ENCODE results near the gene PDZK1. TPM values are rescaled to one million over a fixed set of nuclear protein-coding genes. Genes with fewer than 3 reads are reported as not detected.
A peak's percentile ranks its signal among the peaks of the same experiment; 100 is the strongest.
"Not testable (repeated sequence)": the region's sequence is repeated elsewhere in the genome, so short reads cannot be mapped to it uniquely, and the experiment has no call there.

Gene PDZK1
- total RNA-seq (2014; rRNA removed; shearing (Covaris generic)) = 0.64 and 1.4 TPM in 2 replicates

- peak; percentile 93 for DNase-seq (ENCODE audit: low spot score)
- in situ Hi-C loops (cut with HindIII; ENCODE audit: low sequenced_read_pairs) = no loop called here
Measured at GRCh38 chr1:145707183-145707867, at the start of gene PDZK1. Gene PDZK1 (minus strand): TSS chr1:145707368. CDS start chr1:145688021, 19,347 bp downstream.

- in situ Hi-C loops (cut with HindIII; ENCODE audit: low sequenced_read_pairs) = no loop called here
- DNase-seq (ENCODE audit: low spot score) = peak; percentile 53
Measured at GRCh38 chr1:145751491-145752037, 44.4 kb upstream of the PDZK1 start.

- in situ Hi-C loops (cut with HindIII; ENCODE audit: low sequenced_read_pairs) = no loop called here
- DNase-seq (ENCODE audit: low spot score) = no peak
Measured at GRCh38 chr1:145750426-145750825, 43.3 kb upstream of the PDZK1 start.

GRCh38 chr1:145747398-145748247, 40.5 kb upstream of the PDZK1 start:
- no peak for DNase-seq (ENCODE audit: low spot score)
- in situ Hi-C loops (cut with HindIII; ENCODE audit: low sequenced_read_pairs) = no loop called here

- in situ Hi-C loops (cut with HindIII; ENCODE audit: low sequenced_read_pairs) = no loop called here
- DNase-seq (ENCODE audit: low spot score) = no peak
Measured at GRCh38 chr1:145740269-145740668, 33.1 kb upstream of the PDZK1 start.

GRCh38 chr1:145736191-145736590, 29.0 kb upstream of the PDZK1 start:
- DNase-seq (ENCODE audit: low spot score) = no peak
- in situ Hi-C loops (cut with HindIII; ENCODE audit: low sequenced_read_pairs) = no loop called here

- in situ Hi-C loops (cut with HindIII; ENCODE audit: low sequenced_read_pairs) = no loop called here
- no peak for DNase-seq (ENCODE audit: low spot score)
Measured at GRCh38 chr1:145730900-145731299, 23.7 kb upstream of the PDZK1 start.

GRCh38 chr1:145730467-145730866, 23.3 kb upstream of the PDZK1 start:
- DNase-seq (ENCODE audit: low spot score) = no peak
- in situ Hi-C loops (cut with HindIII; ENCODE audit: low sequenced_read_pairs) = no loop called here

GRCh38 chr1:145729666-145730436, 22.7 kb upstream of the PDZK1 start:
- in situ Hi-C loops (cut with HindIII; ENCODE audit: low sequenced_read_pairs) = no loop called here
- no peak for DNase-seq (ENCODE audit: low spot score)

GRCh38 chr1:145729196-145729595, 22.0 kb upstream of the PDZK1 start:
- DNase-seq (ENCODE audit: low spot score) = no peak
- in situ Hi-C loops (cut with HindIII; ENCODE audit: low sequenced_read_pairs) = no loop called here

GRCh38 chr1:145726193-145726592, 19.0 kb upstream of the PDZK1 start:
- DNase-seq (ENCODE audit: low spot score); in situ Hi-C loops (cut with HindIII; ENCODE audit: low sequenced_read_pairs): not testable (repeated sequence)

GRCh38 chr1:145720878-145721671, 13.9 kb upstream of the PDZK1 start:
- DNase-seq (ENCODE audit: low spot score) = peak; percentile 80
- in situ Hi-C loops (cut with HindIII; ENCODE audit: low sequenced_read_pairs) = no loop called here

GRCh38 chr1:145720556-145720877, 13.3 kb upstream of the PDZK1 start:
- in situ Hi-C loops (cut with HindIII; ENCODE audit: low sequenced_read_pairs) = no loop called here
- DNase-seq (ENCODE audit: low spot score) = no peak

GRCh38 chr1:145719230-145720079, 12.3 kb upstream of the PDZK1 start, which contains the start of gene CD160:
Gene CD160 (plus strand): TSS chr1:145719499. CDS start chr1:145728328, 8,829 bp downstream.
- in situ Hi-C loops (cut with HindIII; ENCODE audit: low sequenced_read_pairs) = no loop called here
- no peak for DNase-seq (ENCODE audit: low spot score)

- DNase-seq (ENCODE audit: low spot score); in situ Hi-C loops (cut with HindIII; ENCODE audit: low sequenced_read_pairs): not testable (repeated sequence)
Measured at GRCh38 chr1:145718465-145718864, 11.3 kb upstream of the PDZK1 start.

GRCh38 chr1:145717833-145718232, 10.7 kb upstream of the PDZK1 start:
- in situ Hi-C loops (cut with HindIII; ENCODE audit: low sequenced_read_pairs) = no loop called here
- no peak for DNase-seq (ENCODE audit: low spot score)

- in situ Hi-C loops (cut with HindIII; ENCODE audit: low sequenced_read_pairs) = no loop called here
- DNase-seq (ENCODE audit: low spot score) = peak; percentile 72
Measured at GRCh38 chr1:145716641-145717345, 9.6 kb upstream of the PDZK1 start.
